ENCODE results near the gene CRTC1. TPM values are rescaled to one million over a fixed set of nuclear protein-coding genes. Genes with fewer than 3 reads are reported as not detected.

Gene CRTC1
- total and polyA plus RNA-seq, 2 of the 13 experiments (the other 11 are each of a cell fraction or from before 2014, with no cell fraction given) = 2.0 to 2.7 TPM

GRCh38 chr19:18710186-18710585 is 26.7 kb downstream of the CRTC1 start:
- no peak overlapping the region for H3K4me2 ChIP-seq (ENCODE audit: low read depth, low read length)
- peaks cover 37% of the 10 kb centered on the region for H3K4me1 ChIP-seq (ENCODE audit: insufficient read depth, low read length)
- peaks cover 23% of the 10 kb centered on the region for H3K79me2 ChIP-seq (ENCODE audit: insufficient read depth, low read length)
- ATAC-seq (no peak), FAIRE-seq (no peak), DNase-seq (ENCODE audit: low spot score) (no peak)
- intact Hi-C loops (cut with micrococcal nuclease; ENCODE audit: unreplicated experiment) (no loop called here), in situ Hi-C loops (cut with HindIII; ENCODE audit: extremely low pct_ligation_motif_present, low pct_unique_long_range_greater_than_20kb) (no loop called here)
- H4K20me1 ChIP-seq (ENCODE audit: insufficient read depth, low read length) = no peaks in the 10 kb centered on the region
- H3K27ac ChIP-seq (ENCODE audit: extremely low read length, insufficient read depth, low read length) = no peak overlapping the region
- no peak overlapping the region for H3K4me3 ChIP-seq (replicated peaks in 1 of 3; ENCODE audit: insufficient read depth in 1 of 3, low read depth in 2 of 3, low read length in 3 of 3)
- POLR2A ChIA-PET = no interaction called here
- no peaks in the 10 kb centered on the region for H3K36me3 ChIP-seq (replicated peaks in 1 of 2; ENCODE audit: control insufficient read depth in 1 of 2, insufficient read depth in 2 of 2, low read length in 2 of 2)
- no peak for TF ChIP-seq NR2F6 (IDR thresholded peaks at IDR 0.05)
- no peak for TF ChIP-seq NR2F6 (CRISPR knock-in tag; IDR thresholded peaks at IDR 0.05)
- TF ChIP-seq ARHGAP35 (CRISPR knock-in tag; IDR thresholded peaks at IDR 0.05; ENCODE audit: borderline replicate concordance) = no peak
- no peak for TF ChIP-seq FOXK2 (IDR thresholded peaks at IDR 0.05)
- no peak for TF ChIP-seq PAX8 (CRISPR knock-in tag; IDR thresholded peaks at IDR 0.05; ENCODE audit: borderline replicate concordance)
- TF ChIP-seq RAD21 (CRISPR knock-in tag; IDR thresholded peaks at IDR 0.05) = no peak
- no peaks in the 10 kb centered on the region for H3K27me3 ChIP-seq (ENCODE audit: control insufficient read depth in 1 of 2, insufficient read depth in 2 of 2, low read length in 2 of 2)
- 96% methylated on average over 11 of the region's 11 CpGs for whole genome bisulfite sequencing (ENCODE audit: low lambda C conversion rate)
- no peak overlapping the region for H2AFZ ChIP-seq (ENCODE audit: low read length)
- no peak overlapping the region for H3K9ac ChIP-seq (ENCODE audit: insufficient read depth, low read depth, low read length)
- BruUV-seq (replicated peaks) = no TSS peak
- H3K9me3 ChIP-seq (ENCODE audit: low read length) = no peaks in the 10 kb centered on the region
- CTCF ChIA-PET (ENCODE audit: low intra/inter-chr PET ratio, low total read pairs) = no interaction called here

GRCh38 chr19:18710996-18711751 is 27.7 kb downstream of the CRTC1 start:
- ChIA-PET CTCF (ENCODE audit: low intra/inter-chr PET ratio, low total read pairs) (no interaction called here), POLR2A (no interaction called here)
- H3K4me3 ChIP-seq (replicated peaks in 1 of 3; ENCODE audit: insufficient read depth in 1 of 3, low read depth in 2 of 3, low read length in 3 of 3) = no peak overlapping the region
- no peak for ATAC-seq
- no peaks in the 10 kb centered on the region for H3K9me3 ChIP-seq (ENCODE audit: low read length)
- no peak overlapping the region for H3K9ac ChIP-seq (ENCODE audit: insufficient read depth, low read depth, low read length)
- no peak overlapping the region for H2AFZ ChIP-seq (ENCODE audit: low read length)
- peaks cover 21% of the 10 kb centered on the region for H3K79me2 ChIP-seq (ENCODE audit: insufficient read depth, low read length)
- no peak overlapping the region for H3K4me2 ChIP-seq (ENCODE audit: low read depth, low read length)
- H3K27ac ChIP-seq (ENCODE audit: extremely low read length, insufficient read depth, low read length) = no peak overlapping the region
- no peak for TF ChIP-seq TBP (CRISPR knock-in tag; IDR thresholded peaks at IDR 0.05)
- TF ChIP-seq TFE3 (CRISPR knock-in tag; IDR thresholded peaks at IDR 0.05) = no peak
- no peak for TF ChIP-seq ZNF891 (CRISPR knock-in tag; IDR thresholded peaks at IDR 0.05)
- no peak for TF ChIP-seq ZNF558 (CRISPR knock-in tag; IDR thresholded peaks at IDR 0.05; ENCODE audit: borderline replicate concordance)
- TF ChIP-seq AGO2 (optimal IDR thresholded peaks at IDR 0.05; ENCODE audit: low read depth, low read length) = peak; percentile 54
- no peak for TF ChIP-seq NFIB (CRISPR knock-in tag; IDR thresholded peaks at IDR 0.05; ENCODE audit: borderline replicate concordance)
- TF ChIP-seq, protein P1, sequence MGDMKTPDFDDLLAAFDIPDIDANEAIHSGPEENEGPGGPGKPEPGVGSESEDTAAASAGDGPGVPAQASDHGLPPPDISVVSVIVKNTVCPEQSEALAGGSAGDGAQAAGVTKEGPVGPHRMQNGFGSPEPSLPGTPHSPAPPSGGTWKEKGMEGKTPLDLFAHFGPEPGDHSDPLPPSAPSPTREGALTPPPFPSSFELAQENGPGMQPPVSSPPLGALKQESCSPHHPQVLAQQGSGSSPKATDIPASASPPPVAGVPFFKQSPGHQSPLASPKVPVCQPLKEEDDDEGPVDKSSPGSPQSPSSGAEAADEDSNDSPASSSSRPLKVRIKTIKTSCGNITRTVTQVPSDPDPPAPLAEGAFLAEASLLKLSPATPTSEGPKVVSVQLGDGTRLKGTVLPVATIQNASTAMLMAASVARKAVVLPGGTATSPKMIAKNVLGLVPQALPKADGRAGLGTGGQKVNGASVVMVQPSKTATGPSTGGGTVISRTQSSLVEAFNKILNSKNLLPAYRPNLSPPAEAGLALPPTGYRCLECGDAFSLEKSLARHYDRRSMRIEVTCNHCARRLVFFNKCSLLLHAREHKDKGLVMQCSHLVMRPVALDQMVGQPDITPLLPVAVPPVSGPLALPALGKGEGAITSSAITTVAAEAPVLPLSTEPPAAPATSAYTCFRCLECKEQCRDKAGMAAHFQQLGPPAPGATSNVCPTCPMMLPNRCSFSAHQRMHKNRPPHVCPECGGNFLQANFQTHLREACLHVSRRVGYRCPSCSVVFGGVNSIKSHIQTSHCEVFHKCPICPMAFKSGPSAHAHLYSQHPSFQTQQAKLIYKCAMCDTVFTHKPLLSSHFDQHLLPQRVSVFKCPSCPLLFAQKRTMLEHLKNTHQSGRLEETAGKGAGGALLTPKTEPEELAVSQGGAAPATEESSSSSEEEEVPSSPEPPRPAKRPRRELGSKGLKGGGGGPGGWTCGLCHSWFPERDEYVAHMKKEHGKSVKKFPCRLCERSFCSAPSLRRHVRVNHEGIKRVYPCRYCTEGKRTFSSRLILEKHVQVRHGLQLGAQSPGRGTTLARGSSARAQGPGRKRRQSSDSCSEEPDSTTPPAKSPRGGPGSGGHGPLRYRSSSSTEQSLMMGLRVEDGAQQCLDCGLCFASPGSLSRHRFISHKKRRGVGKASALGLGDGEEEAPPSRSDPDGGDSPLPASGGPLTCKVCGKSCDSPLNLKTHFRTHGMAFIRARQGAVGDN (CRISPR knock-in tag; IDR thresholded peaks at IDR 0.05) = 0 out of 2 replicates have a peak, but pooled peaks have one; percentile 16
- no peak for TF ChIP-seq TEAD3 (CRISPR knock-in tag; optimal IDR thresholded peaks at IDR 0.05; ENCODE audit: borderline replicate concordance)
- H4K20me1 ChIP-seq (ENCODE audit: insufficient read depth, low read length) = no peaks in the 10 kb centered on the region
- no peaks in the 10 kb centered on the region for H3K27me3 ChIP-seq (ENCODE audit: control insufficient read depth in 1 of 2, insufficient read depth in 2 of 2, low read length in 2 of 2)
- WGBS (ENCODE audit: low lambda C conversion rate) = 97% methylated on average over 20 of the region's 28 CpGs
- BruUV-seq (replicated peaks) = no TSS peak
- peaks cover 42% of the 10 kb centered on the region for H3K4me1 ChIP-seq (ENCODE audit: insufficient read depth, low read length)
- H3K36me3 ChIP-seq (replicated peaks in 1 of 2; ENCODE audit: control insufficient read depth in 1 of 2, insufficient read depth in 2 of 2, low read length in 2 of 2) = no peaks in the 10 kb centered on the region
- DNase-seq (ENCODE audit: low spot score) = no peak
- no peak for FAIRE-seq
- intact Hi-C loops (cut with micrococcal nuclease; ENCODE audit: unreplicated experiment) = no loop called here
- in situ Hi-C loops (cut with HindIII; ENCODE audit: extremely low pct_ligation_motif_present, low pct_unique_long_range_greater_than_20kb) = no loop called here

All from HepG2 (cell line).